Measurements from ENCODE around the gene SLCO4A1. TPM values are rescaled to one million over a fixed set of nuclear protein-coding genes. Genes with fewer than 3 reads are reported as not detected.
A peak's percentile ranks its signal among the peaks of the same experiment; 100 is the strongest.

Gene SLCO4A1
- total RNA-seq, 4 donors from 2014 or later, result 24.3 to 73.7 (median 40.5) TPM

GRCh38 chr20:62668441-62669027 lies 26.2 kb downstream of the SLCO4A1 start:
- WGBS, 2 donors, result 57 to 62% methylated on average over 11 to 12 of the region's 13 CpGs
- peaks cover 0 to 25% of the 10 kb centered on the region in 2 donors for H3K27me3 ChIP-seq
- no peaks in the 10 kb centered on the region for H3K9me3 ChIP-seq
- DNase-seq (ENCODE audit: low spot score in 2 of 2), result peak in 1 of 2 donors; percentile 77
- TF ChIP-seq EP300 (IDR thresholded peaks at IDR 0.05) (peak in 1 of 2 donors; percentile 31), POLR2A (IDR thresholded peaks at IDR 0.05) (no peak)
- TF ChIP-seq, protein P1, sequence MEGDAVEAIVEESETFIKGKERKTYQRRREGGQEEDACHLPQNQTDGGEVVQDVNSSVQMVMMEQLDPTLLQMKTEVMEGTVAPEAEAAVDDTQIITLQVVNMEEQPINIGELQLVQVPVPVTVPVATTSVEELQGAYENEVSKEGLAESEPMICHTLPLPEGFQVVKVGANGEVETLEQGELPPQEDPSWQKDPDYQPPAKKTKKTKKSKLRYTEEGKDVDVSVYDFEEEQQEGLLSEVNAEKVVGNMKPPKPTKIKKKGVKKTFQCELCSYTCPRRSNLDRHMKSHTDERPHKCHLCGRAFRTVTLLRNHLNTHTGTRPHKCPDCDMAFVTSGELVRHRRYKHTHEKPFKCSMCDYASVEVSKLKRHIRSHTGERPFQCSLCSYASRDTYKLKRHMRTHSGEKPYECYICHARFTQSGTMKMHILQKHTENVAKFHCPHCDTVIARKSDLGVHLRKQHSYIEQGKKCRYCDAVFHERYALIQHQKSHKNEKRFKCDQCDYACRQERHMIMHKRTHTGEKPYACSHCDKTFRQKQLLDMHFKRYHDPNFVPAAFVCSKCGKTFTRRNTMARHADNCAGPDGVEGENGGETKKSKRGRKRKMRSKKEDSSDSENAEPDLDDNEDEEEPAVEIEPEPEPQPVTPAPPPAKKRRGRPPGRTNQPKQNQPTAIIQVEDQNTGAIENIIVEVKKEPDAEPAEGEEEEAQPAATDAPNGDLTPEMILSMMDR (IDR thresholded peaks at IDR 0.05), result peak; percentile 70 to 91 (median 79)
- peaks cover 0 to 26% (median 15%) of the 10 kb centered on the region in 4 donors for H3K4me1 ChIP-seq
- H3K27ac ChIP-seq, result no peak overlapping the region
- no peaks in the 10 kb centered on the region for H3K36me3 ChIP-seq
- H3K4me3 ChIP-seq, result no peak overlapping the region

DNA sequence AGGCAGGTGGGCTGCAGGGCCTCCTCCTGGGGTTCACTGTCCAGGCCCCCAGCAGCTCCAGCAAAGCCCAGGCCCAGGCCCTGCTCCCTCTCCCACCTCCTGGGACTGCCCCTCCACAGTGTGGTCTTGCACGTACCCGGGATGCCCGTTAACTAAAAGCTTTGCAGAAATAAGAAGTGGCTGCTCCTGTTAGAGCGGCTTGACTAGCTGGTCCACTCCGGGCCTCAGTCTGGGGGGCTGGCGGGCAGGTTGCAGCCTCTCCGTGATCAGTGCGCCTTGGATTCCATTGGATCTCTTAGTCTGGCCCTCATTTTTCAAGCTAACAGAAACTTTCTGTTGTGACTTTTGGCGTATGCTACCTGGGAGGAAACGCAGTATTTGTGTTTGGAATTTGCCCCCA lies 26.9 kb downstream of the SLCO4A1 start:
- TF ChIP-seq EP300 (IDR thresholded peaks at IDR 0.05) (no peak), POLR2A (IDR thresholded peaks at IDR 0.05) (no peak)
- TF ChIP-seq, protein P1 (IDR thresholded peaks at IDR 0.05), result no peak
- Histone ChIP-seq H3K4me3 (no peak overlapping the region), H3K4me1 (peaks cover 0 to 26% (median 15%) of the 10 kb centered on the region in 4 donors), H3K27ac (no peak overlapping the region), H3K36me3 (no peaks in the 10 kb centered on the region), H3K9me3 (no peaks in the 10 kb centered on the region), H3K27me3 (peaks cover 0 to 32% of the 10 kb centered on the region in 2 donors)
- WGBS, 2 donors, result 92 to 96% methylated on average over 10 of the region's 10 CpGs
- DNase-seq (ENCODE audit: low spot score in 2 of 2), result no peak

GRCh38 chr20:62670156-62670555 lies 27.9 kb downstream of the SLCO4A1 start:
- 90 to 91% methylated on average over 14 of the region's 14 CpGs for WGBS, 2 donors
- Histone ChIP-seq H3K4me1 (peaks cover 0 to 26% (median 15%) of the 10 kb centered on the region in 4 donors), H3K27me3 (peaks cover 0 to 38% of the 10 kb centered on the region in 2 donors), H3K27ac (no peak overlapping the region), H3K4me3 (no peak overlapping the region), H3K36me3 (no peaks in the 10 kb centered on the region), H3K9me3 (no peaks in the 10 kb centered on the region)
- TF ChIP-seq, protein P1 (IDR thresholded peaks at IDR 0.05), result no peak
- TF ChIP-seq EP300 (IDR thresholded peaks at IDR 0.05), result no peak
- no peak for TF ChIP-seq POLR2A (IDR thresholded peaks at IDR 0.05)
- DNase-seq (ENCODE audit: low spot score in 2 of 2), result no peak

- no peak for DNase-seq (ENCODE audit: low spot score in 2 of 2)
- TF ChIP-seq POLR2A (IDR thresholded peaks at IDR 0.05) (no peak), EP300 (IDR thresholded peaks at IDR 0.05) (no peak)
- TF ChIP-seq, protein P1 (IDR thresholded peaks at IDR 0.05), result no peak
- Histone ChIP-seq H3K9me3 (no peaks in the 10 kb centered on the region), H3K27ac (no peak overlapping the region), H3K4me3 (no peak overlapping the region), H3K27me3 (peaks cover 0 to 41% of the 10 kb centered on the region in 2 donors), H3K36me3 (no peaks in the 10 kb centered on the region), H3K4me1 (peaks cover 0 to 26% (median 15%) of the 10 kb centered on the region in 4 donors)
- 91% methylated on average over 15 of the region's 17 CpGs; no CpG with 5 or more reads in 1 of the 2 donors for WGBS, 2 donors
Measured at GRCh38 chr20:62670998-62671397, 28.7 kb downstream of the SLCO4A1 start.

DNA sequence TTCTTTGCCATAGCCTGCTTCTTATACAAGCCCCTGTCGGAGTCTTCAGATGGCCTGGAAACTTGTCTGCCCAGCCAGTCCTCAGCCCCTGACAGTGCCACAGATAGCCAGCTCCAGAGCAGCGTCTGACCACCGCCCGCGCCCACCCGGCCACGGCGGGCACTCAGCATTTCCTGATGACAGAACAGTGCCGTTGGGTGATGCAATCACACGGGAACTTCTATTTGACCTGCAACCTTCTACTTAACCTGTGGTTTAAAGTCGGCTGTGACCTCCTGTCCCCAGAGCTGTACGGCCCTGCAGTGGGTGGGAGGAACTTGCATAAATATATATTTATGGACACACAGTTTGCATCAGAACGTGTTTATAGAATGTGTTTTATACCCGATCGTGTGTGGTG lies 29.5 kb downstream of the SLCO4A1 start:
- peaks cover 0 to 19% (median 9%) of the 10 kb centered on the region in 4 donors for H3K4me1 ChIP-seq
- H3K4me3 ChIP-seq, result no peak overlapping the region
- no peak for DNase-seq (ENCODE audit: low spot score in 2 of 2)
- 76 to 78% methylated on average over 15 of the region's 15 CpGs for WGBS, 2 donors
- H3K27ac ChIP-seq, result no peak overlapping the region
- H3K36me3 ChIP-seq, result no peaks in the 10 kb centered on the region
- no peak for TF ChIP-seq POLR2A (IDR thresholded peaks at IDR 0.05)
- TF ChIP-seq, protein P1 (IDR thresholded peaks at IDR 0.05), result no peak
- TF ChIP-seq EP300 (IDR thresholded peaks at IDR 0.05), result no peak
- peaks cover 0 to 39% of the 10 kb centered on the region in 2 donors for H3K27me3 ChIP-seq
- H3K9me3 ChIP-seq, result no peaks in the 10 kb centered on the region
